H1 (cell line): Measurements from ENCODE around the gene RAB40B. TPM values are rescaled to one million over a fixed set of nuclear protein-coding genes. Genes with fewer than 3 reads are reported as not detected.

ENCODE experiments used
- CTCF ChIA-PET: fragments of 300-600 bp; sonication (Branson Sonifier 250); formaldehyde crosslinking; loops from one replicate; lab custom pipeline; 2021; ENCODE audit not compliant: partially characterized antibody; lab: Charles Lee
- POLR2A ChIA-PET: fragments of 300-600 bp; sonication (Branson Sonifier 250); formaldehyde crosslinking; loops from one replicate; lab custom pipeline; 2021; ENCODE audit warnings: inconsistent platforms; ENCODE audit not compliant: partially characterized antibody; lab: Charles Lee
- DNase-seq, 2 experiments: peaks; one replicate each; pipeline versions ENCODE4 v3.0.0 to v3.0.0-alpha.2; 2010 to 2022; ENCODE audit warnings: low spot score in 2 of 2, low read depth in 1 of 2, mixed read lengths in 1 of 2
- FAIRE-seq: peaks from 2 replicates; lab custom pipeline; 2011; peaks lifted over from hg19 to GRCh38; lab: Jason Lieb, UNC
- H2AFZ ChIP-seq: 2 replicates; pipeline ENCODE4 v1.8.1; 2012; ENCODE audit warnings: low read length, inconsistent platforms
- H2AK5ac ChIP-seq: 2 replicates; pipeline ENCODE4 v1.6.1; 2013; ENCODE audit warnings: low read depth, low read length
- H2BK120ac ChIP-seq: replicated peaks from 2 replicates; pipeline ENCODE3; 2013; ENCODE audit warnings: low read depth, low read length, inconsistent platforms
- H2BK12ac ChIP-seq: 2 replicates; pipeline ENCODE4 v1.6.1; 2013; ENCODE audit warnings: low read depth, low read length
- H2BK15ac ChIP-seq: 2 replicates; pipeline ENCODE4 v1.6.1; 2013; ENCODE audit warnings: low read length
- H2BK20ac ChIP-seq: 2 replicates; pipeline ENCODE4 v1.6.1; 2013; ENCODE audit warnings: low read length
- H2BK5ac ChIP-seq: 2 replicates; pipeline ENCODE4 v1.6.1; 2013; ENCODE audit warnings: low read depth, low read length
- H3K14ac ChIP-seq: 2 replicates; pipeline ENCODE4 v1.6.1; 2013; ENCODE audit warnings: inconsistent platforms; ENCODE audit not compliant: insufficient read length
- H3K18ac ChIP-seq: 2 replicates; pipeline ENCODE4 v1.6.1; 2013; ENCODE audit warnings: low read length; ENCODE audit errors: extremely low read depth
- H3K23ac ChIP-seq: 2 replicates; pipeline ENCODE4 v1.6.1; 2013; ENCODE audit warnings: inconsistent platforms; ENCODE audit not compliant: insufficient read length
- H3K23me2 ChIP-seq: 2 replicates; pipeline ENCODE4 v1.6.1; 2013; ENCODE audit warnings: low read depth, low read length
- H3K27ac ChIP-seq: 2 replicates; pipeline ENCODE4 v1.6.1; 2011; ENCODE audit warnings: low read depth, low read length, inconsistent platforms
- H3K27me3 ChIP-seq, 4 experiments: replicated peaks in 1 of 4; 1 replicate in 1 of 4; 2 replicates in 3 of 4; pipeline versions ENCODE4 v1.6.1 to v1.8.1; 2011 to 2013; ENCODE audit warnings: low read length in 3 of 4, mild to moderate bottlenecking in 3 of 4, inconsistent platforms in 2 of 4, mixed read lengths in 2 of 4, moderate library complexity in 1 of 4; ENCODE audit not compliant: control insufficient read depth in 3 of 4, insufficient read depth in 3 of 4; ENCODE audit errors: extremely low read depth in 1 of 4
- H3K36me3 ChIP-seq, 4 experiments: 2 replicates each; pipeline versions ENCODE4 v1.6.1 to v1.8.1; 2011 to 2013; ENCODE audit warnings: mild to moderate bottlenecking in 4 of 4, low read length in 3 of 4, moderate library complexity in 2 of 4, control low read depth in 1 of 4, inconsistent platforms in 1 of 4; ENCODE audit not compliant: insufficient read depth in 4 of 4, control insufficient read depth in 2 of 4
- H3K4ac ChIP-seq: replicated peaks from 2 replicates; pipeline ENCODE3; 2013; ENCODE audit warnings: low read length, low read depth, mixed read lengths, inconsistent platforms; ENCODE audit not compliant: insufficient read length
- H3K4me1 ChIP-seq, 4 experiments: replicated peaks in 1 of 4; 1 replicate in 1 of 4; 2 replicates in 3 of 4; pipeline versions ENCODE4 v1.6.1 to v1.8.1; 2011 to 2013; ENCODE audit warnings: low read length in 3 of 4, inconsistent platforms in 2 of 4, mixed read lengths in 1 of 4; ENCODE audit not compliant: insufficient read depth in 4 of 4, control insufficient read depth in 3 of 4
- H3K4me2 ChIP-seq, 2 experiments: 2 replicates each; pipeline versions ENCODE4 v1.6.1 to v1.8.1; 2011 to 2013; ENCODE audit warnings: low read depth in 2 of 2, low read length in 2 of 2, control low read depth in 1 of 2, inconsistent platforms in 1 of 2, mild to moderate bottlenecking in 1 of 2; ENCODE audit not compliant: insufficient read depth in 1 of 2
- H3K4me3 ChIP-seq, 4 experiments: fragments of 200-600, 300-600 bp in 1 of 4; sonication (generic), shearing (Covaris generic), sonication (Bioruptor Twin) in 1 of 4; 2 replicates each; pipeline versions ENCODE4 v1.5.1 to v1.8.1; 2011 to 2016; ENCODE audit warnings: low read length in 4 of 4, low read depth in 3 of 4, control low read depth in 2 of 4, inconsistent platforms in 2 of 4, mild to moderate bottlenecking in 2 of 4, mixed read lengths in 1 of 4, moderate library complexity in 1 of 4; ENCODE audit not compliant: insufficient read depth in 2 of 4; ENCODE audit errors: extremely low read depth in 1 of 4
- H3K56ac ChIP-seq: replicated peaks from 2 replicates; pipeline ENCODE3; 2013; ENCODE audit warnings: low read depth, mild to moderate bottlenecking, mixed read lengths, low read length, inconsistent platforms; ENCODE audit not compliant: insufficient read length
- H3K79me1 ChIP-seq: 2 replicates; pipeline ENCODE4 v1.6.1; 2013; ENCODE audit warnings: low read depth, low read length, control low read depth
- H3K79me2 ChIP-seq, 2 experiments: 2 replicates each; pipeline versions ENCODE4 v1.6.1 to v1.8.1; 2012 to 2013; ENCODE audit warnings: low read length in 2 of 2, mild to moderate bottlenecking in 2 of 2, inconsistent platforms in 1 of 2; ENCODE audit not compliant: insufficient read depth in 2 of 2, control insufficient read depth in 1 of 2
- H3K9ac ChIP-seq, 4 experiments: replicated peaks in 1 of 4; 1 replicate in 1 of 4; 2 replicates in 3 of 4; pipeline versions ENCODE4 v1.6.1 to v1.8.1; 2011 to 2013; ENCODE audit warnings: low read depth in 3 of 4, low read length in 3 of 4, control low read depth in 2 of 4, mild to moderate bottlenecking in 2 of 4, moderate library complexity in 2 of 4, inconsistent platforms in 1 of 4; ENCODE audit errors: extremely low read depth in 1 of 4
- H3K9me3 ChIP-seq, 2 experiments: 2 replicates each; pipeline versions ENCODE4 v1.6.1 to v1.8.1; 2012 to 2013; ENCODE audit warnings: mild to moderate bottlenecking in 2 of 2, moderate library complexity in 2 of 2, control low read depth in 1 of 2, inconsistent platforms in 1 of 2, low read depth in 1 of 2, low read length in 1 of 2, mixed read lengths in 1 of 2; ENCODE audit not compliant: insufficient read depth in 2 of 2
- H4K20me1 ChIP-seq, 2 experiments: replicated peaks in 1 of 2; 2 replicates each; pipeline versions ENCODE3 to v1.8.1; 2011 to 2013; ENCODE audit warnings: inconsistent platforms in 2 of 2, low read length in 2 of 2, mild to moderate bottlenecking in 1 of 2; ENCODE audit not compliant: insufficient read depth in 2 of 2, control insufficient read depth in 1 of 2
- H4K5ac ChIP-seq: 2 replicates; pipeline ENCODE4 v1.6.1; 2013; ENCODE audit warnings: low read length, low read depth, mixed read lengths, inconsistent platforms; ENCODE audit not compliant: insufficient read length
- H4K8ac ChIP-seq: 2 replicates; pipeline ENCODE4 v1.8.0; 2013; ENCODE audit warnings: mild to moderate bottlenecking, moderate library complexity, low read length, inconsistent platforms; ENCODE audit not compliant: insufficient read depth; ENCODE audit errors: extremely low read depth
- H4K91ac ChIP-seq: replicated peaks from 2 replicates; pipeline ENCODE3; 2013; ENCODE audit warnings: low read length, mixed read lengths, inconsistent platforms; ENCODE audit not compliant: insufficient read length
- BRCA1 ChIP-seq: IDR thresholded peaks from 2 replicates; pipeline ENCODE4 v1.6.1; 2012; ENCODE audit warnings: low read depth, low read length, improper control_type of control experiment
- HDAC6 ChIP-seq: IDR thresholded peaks from one replicate; pipeline ENCODE4 v1.7.1; 2012; ENCODE audit warnings: low read depth, mild to moderate bottlenecking, inconsistent platforms, low read length, moderate library complexity
- MAX ChIP-seq: IDR thresholded peaks from 2 replicates; pipeline ENCODE4 v1.6.1; 2012; ENCODE audit warnings: inconsistent platforms
- NANOG ChIP-seq: IDR thresholded peaks from 2 replicates; pipeline ENCODE4 v1.6.1; 2011; ENCODE audit warnings: low read length, low read depth, mild to moderate bottlenecking, inconsistent platforms; ENCODE audit not compliant: insufficient read depth, poor library complexity, severe bottlenecking
- PHF8 ChIP-seq: fragments of 200-600 bp; sonication (generic); conservative IDR thresholded peaks from 2 replicates; pipeline ENCODE4 v1.7.1; 2012; ENCODE audit warnings: low read depth, mild to moderate bottlenecking, inconsistent platforms, low read length, moderate library complexity
- TCF12 ChIP-seq: IDR thresholded peaks from 2 replicates; pipeline ENCODE4 v1.6.1; 2011; ENCODE audit warnings: low read depth, mild to moderate bottlenecking, low read length
- WGBS, 2 experiments: shearing (Covaris generic) in 1 of 2; methylation state at CpG; one replicate each; pipeline versions ENCODE4 v1.1.6 to v1.1.7; 2013 to 2015; ENCODE audit warnings: low lambda C conversion rate in 2 of 2, mixed read lengths in 2 of 2, inconsistent platforms in 1 of 2, low coverage in 1 of 2, missing lambda C conversion rate in 1 of 2; ENCODE audit not compliant: insufficient replicate concordance in 2 of 2, insufficient coverage in 1 of 2, insufficient read length in 1 of 2; ENCODE audit errors: extremely low coverage in 1 of 2, missing lambda C conversion rate in 1 of 2; 5-methylcytosine and 5-hydroxymethylcytosine counted together
- polyA plus RNA-seq, 7 experiments: library from polyadenylated mRNA; depleted of rRNA in 3 of 7; stranded (reverse) in 5 of 7; unstranded in 2 of 7; fragments of >200 nt in 5 of 7; fragments of 200-250 nt in 2 of 7; gene quantifications; 1 replicate in 5 of 7; 2 replicates in 1 of 7; 4 replicates in 1 of 7; pipeline versions ENCODE4 v1.2.1 to v1.2.3, GENCODE V29; 2011 to 2013; ENCODE audit warnings: missing spikeins in 2 of 7, mixed read lengths in 2 of 7
- total RNA-seq: library from RNA; stranded (reverse); fragmentation: NEBNext Ultra II Directional; extraction: Animal tissue kit (Norgen Biotek cat#: 25700); gene quantifications from 2 replicates; pipeline ENCODE4 v1.2.1, GENCODE V29; 2021

Gene RAB40B
- total and polyA plus RNA-seq, 2 of the 8 experiments (the other 6 are each of a cell fraction or from before 2014, with no cell fraction given), result 3.1 to 4.6 TPM

- Histone ChIP-seq H4K91ac (no peak overlapping the region), H2AFZ (no peak overlapping the region), H3K36me3 (peaks cover 0 to 17% (median 12%) of the 10 kb centered on the region in 4 experiments; a peak in 6 of 8 replicates), H4K20me1 (no peaks in the 10 kb centered on the region), H3K9me3 (peaks cover 17% of the 10 kb centered on the region in 2 experiments), H3K23ac (no peak overlapping the region), H2BK120ac (no peak overlapping the region), H3K4me2 (no peak overlapping the region), H3K4me1 (peaks cover 0 to 6% (median 2%) of the 10 kb centered on the region in 4 experiments; a peak in 4 of 7 replicates), H3K79me1 (peaks cover 2% of the 10 kb centered on the region), H3K4me3 (no peak overlapping the region), H3K27ac (no peak overlapping the region), H2BK15ac (no peak overlapping the region), H3K14ac (no peak overlapping the region), H3K27me3 (peaks cover 0 to 6% (median 3%) of the 10 kb centered on the region in 4 experiments; a peak in 3 of 7 replicates), H3K56ac (no peak overlapping the region), H2BK20ac (no peak overlapping the region), H2BK12ac (no peak overlapping the region), H3K18ac (no peak overlapping the region), H4K5ac (no peak overlapping the region), H3K23me2 (no peaks in the 10 kb centered on the region; the same call in 1 of the 2 replicates), H2BK5ac (no peak overlapping the region), H4K8ac (no peak overlapping the region), H3K9ac (no peak overlapping the region), H3K79me2 (no peaks in the 10 kb centered on the region), H3K4ac (no peak overlapping the region), H2AK5ac (no peak overlapping the region)
- DNase-seq (no peak), FAIRE-seq (no peak)
- ChIA-PET POLR2A (no interaction called here), CTCF (no interaction called here)
- WGBS, 2 experiments, result 81% methylated on average over 8 of the region's 8 CpGs; no CpG with 5 or more reads in 1 of the 2 experiments
- TF ChIP-seq MAX, result no peak
- TF ChIP-seq PHF8, result no peak
- no peak for TF ChIP-seq TCF12
- no peak for TF ChIP-seq BRCA1
- TF ChIP-seq NANOG, result no peak
- TF ChIP-seq HDAC6, result no peak
These were observed 47.0 kb upstream of the RAB40B start for GRCh38 chr17:82745524-82745923.
